SK-N-SH treated with all-trans-retinoic acid at 6 μM for 48 hours (cell line): ENCODE data around the gene SOX5.

ENCODE experiments used
- ATAC-seq: fragments of 200-7000 bp; cut with Tn5 transposase; 3 replicates; pipeline ENCODE4 v1.9.1; 2020; ENCODE audit warnings: mild to moderate bottlenecking, moderate library complexity
- ARNTL ChIP-seq: fragments of 450-650 bp; formaldehyde crosslinking; IDR thresholded peaks from 2 replicates; pipeline ENCODE4 v1.5.0; 2020; ENCODE audit warnings: low read depth, mild to moderate bottlenecking, moderate library complexity, borderline replicate concordance
- BACH2 ChIP-seq: fragments of 250-450 bp; sonication (Bioruptor Pico); IDR thresholded peaks from 2 replicates; pipeline ENCODE4 v1.9.0; 2021; ENCODE audit warnings: mild to moderate bottlenecking, borderline replicate concordance
- CREB5 ChIP-seq: fragments of 250-450 bp; sonication (Bioruptor Pico); IDR thresholded peaks from 2 replicates; pipeline ENCODE4 v1.5.1; 2020; ENCODE audit warnings: low read depth, mild to moderate bottlenecking, moderate library complexity
- CSDC2 ChIP-seq: fragments of 250-450 bp; sonication (Bioruptor Pico); IDR thresholded peaks from 2 replicates; pipeline ENCODE4 v1.5.0; 2020; ENCODE audit warnings: mild to moderate bottlenecking, moderate library complexity
- ESRRG ChIP-seq: fragments of 250-450 bp; sonication (Bioruptor Pico); IDR thresholded peaks from 2 replicates; pipeline ENCODE4 v1.6.1; 2021; ENCODE audit warnings: mild to moderate bottlenecking
- GLIS3 ChIP-seq: fragments of 250-450 bp; sonication (Bioruptor Pico); IDR thresholded peaks from 2 replicates; pipeline ENCODE4 v1.5.0; 2020; ENCODE audit warnings: mild to moderate bottlenecking, moderate library complexity
- ISL1 ChIP-seq: fragments of 250-450 bp; sonication (Bioruptor Pico); IDR thresholded peaks from 2 replicates; pipeline ENCODE4 v2.1.2; 2022; ENCODE audit warnings: mild to moderate bottlenecking, moderate library complexity
- POU6F1 ChIP-seq: fragments of 250-450 bp; sonication (Bioruptor Pico); IDR thresholded peaks from 2 replicates; pipeline ENCODE4 v1.8.0; 2021; ENCODE audit warnings: low read depth, mild to moderate bottlenecking, moderate library complexity, borderline replicate concordance
- PPARA ChIP-seq: fragments of 250-450 bp; sonication (Bioruptor Pico); IDR thresholded peaks from 2 replicates; pipeline ENCODE4 v1.5.0; 2020; ENCODE audit warnings: mild to moderate bottlenecking, borderline replicate concordance
- RARB ChIP-seq: fragments of 250-450 bp; sonication (Bioruptor Pico); IDR thresholded peaks from 2 replicates; pipeline ENCODE4 v1.8.0; 2021; ENCODE audit warnings: mild to moderate bottlenecking, moderate library complexity
- SNAI2 ChIP-seq: fragments of 250-450 bp; sonication (Bioruptor Pico); IDR thresholded peaks from 2 replicates; pipeline ENCODE4 v1.5.0; 2020; ENCODE audit warnings: mild to moderate bottlenecking, moderate library complexity
- TCF4 ChIP-seq: fragments of 250-450 bp; sonication (Bioruptor Pico); IDR thresholded peaks from 2 replicates; pipeline ENCODE4 v1.8.0; 2021; ENCODE audit warnings: mild to moderate bottlenecking, moderate library complexity, borderline replicate concordance
- TOX ChIP-seq: fragments of 250-450 bp; sonication (Bioruptor Pico); IDR thresholded peaks from 2 replicates; pipeline ENCODE4 v1.8.0; 2021; ENCODE audit warnings: mild to moderate bottlenecking, moderate library complexity, borderline replicate concordance
- TSHZ2 ChIP-seq: fragments of 250-450 bp; sonication (Bioruptor Pico); IDR thresholded peaks from 2 replicates; pipeline ENCODE4 v1.5.0; 2020; ENCODE audit warnings: mild to moderate bottlenecking, moderate library complexity
- ZFP3 ChIP-seq: fragments of 250-450 bp; sonication (Bioruptor Pico); IDR thresholded peaks from 2 replicates; pipeline ENCODE4 v1.5.0; 2020; ENCODE audit warnings: mild to moderate bottlenecking, moderate library complexity
- ZNF565 ChIP-seq: fragments of 450-650 bp; formaldehyde crosslinking; conservative IDR thresholded peaks from 2 replicates; pipeline ENCODE4 v1.5.0; 2020; ENCODE audit warnings: low read depth, mild to moderate bottlenecking, moderate library complexity
- ZNF8 ChIP-seq: fragments of 450-650 bp; formaldehyde crosslinking; IDR thresholded peaks from 2 replicates; pipeline ENCODE4 v1.5.0; 2020; ENCODE audit warnings: mild to moderate bottlenecking, moderate library complexity
- TF ChIP-seq, protein P1 (sequence below): fragments of 250-450 bp; sonication (Bioruptor Pico); IDR thresholded peaks from 2 replicates; pipeline ENCODE4 v1.8.0; 2020; ENCODE audit warnings: mild to moderate bottlenecking, moderate library complexity, borderline replicate concordance
- TF ChIP-seq, protein P2 (sequence below): fragments of 250-450 bp; sonication (Bioruptor Pico); IDR thresholded peaks from 2 replicates; pipeline ENCODE4 v1.5.1; 2021; ENCODE audit warnings: mild to moderate bottlenecking, moderate library complexity

SOX5 gene

GRCh38 chr12:23931176-23931575, 18.3 kb downstream of the SOX5 start:
- no peak for ATAC-seq
- TF ChIP-seq ESRRG (CRISPR knock-in tag) (no peak), CSDC2 (CRISPR knock-in tag) (no peak), BACH2 (CRISPR knock-in tag) (no peak), ZFP3 (no peak), PPARA (no peak), TOX (CRISPR knock-in tag) (no peak), ZNF565 (no peak), POU6F1 (CRISPR knock-in tag) (no peak), GLIS3 (CRISPR knock-in tag) (no peak), TSHZ2 (CRISPR knock-in tag) (no peak), CREB5 (no peak)

- TF ChIP-seq RARB (CRISPR knock-in tag) (no peak), ISL1 (no peak)
- TF ChIP-seq, all 23 proteins: peak for 0
- no peak for ATAC-seq
Observed at GRCh38 chr12:23930599-23930998, 18.9 kb downstream of the SOX5 start.

DNA sequence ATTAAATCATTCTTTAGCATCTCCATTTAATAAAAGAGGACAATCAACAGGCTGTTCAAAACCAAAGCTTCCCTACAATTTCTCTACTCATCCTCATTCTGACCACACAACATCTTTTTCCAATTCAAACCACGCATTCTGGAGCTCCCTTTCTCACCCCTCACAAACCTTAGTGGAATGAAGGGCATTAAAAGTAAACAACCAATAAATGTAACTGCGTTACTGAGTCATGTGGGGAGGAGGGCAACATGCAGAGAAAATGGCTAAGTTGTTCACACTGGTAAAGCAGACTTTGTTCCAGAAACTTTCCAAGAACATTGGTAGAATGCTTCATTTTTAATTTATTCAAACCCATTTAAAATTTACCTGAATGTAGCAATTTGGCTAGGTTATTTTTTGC, 19.6 kb downstream of the SOX5 start:
- no peak for ATAC-seq
- TF ChIP-seq RARB (CRISPR knock-in tag) (no peak), ZFP3 (no peak), PPARA (no peak), POU6F1 (CRISPR knock-in tag) (no peak), ISL1 (no peak), SNAI2 (CRISPR knock-in tag) (no peak), ARNTL (CRISPR knock-in tag) (no peak), ZNF8 (CRISPR knock-in tag) (no peak), TCF4 (no peak), GLIS3 (CRISPR knock-in tag) (no peak), TSHZ2 (CRISPR knock-in tag) (no peak), ESRRG (CRISPR knock-in tag) (no peak)
- TF ChIP-seq, protein P1, sequence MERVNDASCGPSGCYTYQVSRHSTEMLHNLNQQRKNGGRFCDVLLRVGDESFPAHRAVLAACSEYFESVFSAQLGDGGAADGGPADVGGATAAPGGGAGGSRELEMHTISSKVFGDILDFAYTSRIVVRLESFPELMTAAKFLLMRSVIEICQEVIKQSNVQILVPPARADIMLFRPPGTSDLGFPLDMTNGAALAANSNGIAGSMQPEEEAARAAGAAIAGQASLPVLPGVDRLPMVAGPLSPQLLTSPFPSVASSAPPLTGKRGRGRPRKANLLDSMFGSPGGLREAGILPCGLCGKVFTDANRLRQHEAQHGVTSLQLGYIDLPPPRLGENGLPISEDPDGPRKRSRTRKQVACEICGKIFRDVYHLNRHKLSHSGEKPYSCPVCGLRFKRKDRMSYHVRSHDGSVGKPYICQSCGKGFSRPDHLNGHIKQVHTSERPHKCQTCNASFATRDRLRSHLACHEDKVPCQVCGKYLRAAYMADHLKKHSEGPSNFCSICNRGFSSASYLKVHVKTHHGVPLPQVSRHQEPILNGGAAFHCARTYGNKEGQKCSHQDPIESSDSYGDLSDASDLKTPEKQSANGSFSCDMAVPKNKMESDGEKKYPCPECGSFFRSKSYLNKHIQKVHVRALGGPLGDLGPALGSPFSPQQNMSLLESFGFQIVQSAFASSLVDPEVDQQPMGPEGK, result no peak
- TF ChIP-seq, protein P2, sequence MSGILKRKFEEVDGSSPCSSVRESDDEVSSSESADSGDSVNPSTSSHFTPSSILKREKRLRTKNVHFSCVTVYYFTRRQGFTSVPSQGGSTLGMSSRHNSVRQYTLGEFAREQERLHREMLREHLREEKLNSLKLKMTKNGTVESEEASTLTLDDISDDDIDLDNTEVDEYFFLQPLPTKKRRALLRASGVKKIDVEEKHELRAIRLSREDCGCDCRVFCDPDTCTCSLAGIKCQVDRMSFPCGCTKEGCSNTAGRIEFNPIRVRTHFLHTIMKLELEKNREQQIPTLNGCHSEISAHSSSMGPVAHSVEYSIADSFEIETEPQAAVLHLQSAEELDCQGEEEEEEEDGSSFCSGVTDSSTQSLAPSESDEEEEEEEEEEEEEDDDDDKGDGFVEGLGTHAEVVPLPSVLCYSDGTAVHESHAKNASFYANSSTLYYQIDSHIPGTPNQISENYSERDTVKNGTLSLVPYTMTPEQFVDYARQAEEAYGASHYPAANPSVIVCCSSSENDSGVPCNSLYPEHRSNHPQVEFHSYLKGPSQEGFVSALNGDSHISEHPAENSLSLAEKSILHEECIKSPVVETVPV (CRISPR knock-in tag), result no peak
